K562 (cell line): ENCODE data around the gene TERT. TPM values are rescaled to one million over a fixed set of nuclear protein-coding genes. Genes with fewer than 3 reads are reported as not detected.
A peak's percentile ranks its signal among the peaks of the same experiment; 100 is the strongest.

Source experiments
- ATAC-seq: fragments of 200-7000 bp; cut with Tn5 transposase; 3 replicates; pipeline ENCODE4 v1.9.1; 2020; ENCODE audit warnings: moderate library complexity
- BruUV-seq: library from RNA; stranded (reverse); fragments of 400-500 nt; replicated peaks from 2 replicates; lab custom pipeline; 2021; lab: Mats Ljungman, UMichigan
- CTCF ChIA-PET: fragments of 300-600 bp; formaldehyde crosslinking; extraction: SDS; loops from one replicate; lab custom pipeline; 2021; ENCODE audit warnings: low intra/inter-chr PET ratio; lab: Yijun Ruan, JAX
- POLR2A ChIA-PET: fragments of 300-600, 350-650 bp; sonication (Branson Sonifier 250); formaldehyde crosslinking; extraction: SDS; loops from one replicate; lab custom pipeline; 2021; ENCODE audit warnings: antibody characterized with exemption, inconsistent platforms; lab: Yijun Ruan, JAX
- DNase-seq, 4 experiments: peaks; one replicate each; pipeline versions ENCODE4 v3.0.0 to v3.0.0-alpha.2; 2011 to 2018; ENCODE audit warnings: low spot score in 3 of 4, mixed read lengths in 3 of 4; ENCODE audit errors: extremely low read depth in 1 of 4
- FAIRE-seq: peaks from 2 replicates; lab custom pipeline; 2011; peaks lifted over from hg19 to GRCh38; lab: Jason Lieb, UNC
- H2AFZ ChIP-seq: 2 replicates; pipeline ENCODE4 v1.6.0; 2011; ENCODE audit warnings: low read depth, low read length, control low read depth, inconsistent platforms
- H3K27ac ChIP-seq: fragments of 200-600 bp; 3 replicates; pipeline ENCODE4 v1.8.0; 2011; ENCODE audit warnings: low read depth, mild to moderate bottlenecking, control low read depth, inconsistent platforms, low read length, moderate library complexity, mixed read lengths; ENCODE audit errors: extremely low read depth
- H3K27me3 ChIP-seq, 2 experiments: fragments of 300-600 bp in 1 of 2; 2 replicates in 1 of 2; 3 replicates in 1 of 2; pipeline versions ENCODE4 v1.6.0 to v1.8.0; 2011; ENCODE audit warnings: inconsistent platforms in 2 of 2, low read length in 2 of 2, mild to moderate bottlenecking in 1 of 2, mixed read lengths in 1 of 2, moderate library complexity in 1 of 2; ENCODE audit not compliant: control insufficient read depth in 2 of 2, insufficient read depth in 2 of 2
- H3K36me3 ChIP-seq: fragments of 300-600 bp; 3 replicates; pipeline ENCODE4 v1.8.0; 2011; ENCODE audit warnings: mild to moderate bottlenecking, low read length, inconsistent platforms; ENCODE audit not compliant: control insufficient read depth, insufficient read depth
- H3K4me1 ChIP-seq, 2 experiments: fragments of 200-600 bp in 1 of 2; replicated peaks in 1 of 2; 2 replicates in 1 of 2; 3 replicates in 1 of 2; pipeline versions ENCODE4 v1.5.1 to v1.8.0; 2011; ENCODE audit warnings: inconsistent platforms in 2 of 2, low read length in 2 of 2, mild to moderate bottlenecking in 1 of 2, mixed read lengths in 1 of 2, moderate library complexity in 1 of 2; ENCODE audit not compliant: control insufficient read depth in 2 of 2, insufficient read depth in 2 of 2
- H3K4me2 ChIP-seq: 2 replicates; pipeline ENCODE4 v1.6.1; 2011; ENCODE audit warnings: low read length, control low read depth, inconsistent platforms, mixed read lengths; ENCODE audit not compliant: insufficient read depth
- H3K4me3 ChIP-seq: fragments of 200-600 bp; sonication (generic), shearing (Covaris generic); 2 replicates; pipeline ENCODE4 v1.5.1; 2016; ENCODE audit warnings: control low read depth, inconsistent platforms
- H3K79me2 ChIP-seq: fragments of 200-600 bp; 3 replicates; pipeline ENCODE4 v1.8.0; 2011; ENCODE audit warnings: low read length, inconsistent platforms; ENCODE audit not compliant: control insufficient read depth, insufficient read depth
- H3K9ac ChIP-seq, 2 experiments: 2 replicates each; pipeline versions ENCODE4 v1.6.0 to v1.6.1; 2011; ENCODE audit warnings: low read depth in 2 of 2, low read length in 2 of 2, control low read depth in 1 of 2, inconsistent platforms in 1 of 2, mild to moderate bottlenecking in 1 of 2, mixed read lengths in 1 of 2; ENCODE audit not compliant: insufficient read depth in 1 of 2
- H3K9me1 ChIP-seq: one replicate; pipeline ENCODE4 v1.6.0; 2011; ENCODE audit warnings: inconsistent platforms, mild to moderate bottlenecking, low read length, moderate library complexity; ENCODE audit not compliant: control insufficient read depth, insufficient read depth
- H3K9me3 ChIP-seq: replicated peaks from 2 replicates; pipeline ENCODE4 v1.5.1; 2011; ENCODE audit warnings: low read depth, low read length, inconsistent platforms; ENCODE audit not compliant: control insufficient read depth, insufficient read depth
- H4K20me1 ChIP-seq: replicated peaks from 2 replicates; pipeline ENCODE4 v1.6.1; 2011; ENCODE audit warnings: low read length, inconsistent platforms, mixed read lengths; ENCODE audit not compliant: control insufficient read depth, insufficient read depth
- AFF1 ChIP-seq, 2 experiments: fragments of 450-650 bp; IDR thresholded peaks; 2 replicates each; pipeline ENCODE4 v1.6.1; 2018; ENCODE audit warnings: mild to moderate bottlenecking in 2 of 2, low read depth in 1 of 2; ENCODE audit not compliant: partially characterized antibody in 2 of 2
- ARID3B ChIP-seq: fragments of 250-450 bp; sonication (Bioruptor Pico); IDR thresholded peaks from 2 replicates; pipeline ENCODE4 v1.4.0; 2020; ENCODE audit warnings: borderline replicate concordance
- BCL6 ChIP-seq: fragments of 250-450 bp; sonication (Bioruptor Pico); IDR thresholded peaks from 2 replicates; pipeline ENCODE4 v1.4.0; 2020
- CHCHD3 ChIP-seq: fragments of 250-450 bp; sonication (Bioruptor Pico); IDR thresholded peaks from 2 replicates; pipeline ENCODE4 v2.1.2; 2022; ENCODE audit warnings: mild to moderate bottlenecking
- DIDO1 ChIP-seq: fragments of 450-650 bp; IDR thresholded peaks from 2 replicates; pipeline ENCODE4 v1.6.1; 2016; ENCODE audit warnings: low read depth, missing biosample characterization, missing genetic modification characterization
- ETV1 ChIP-seq: fragments of 450-650 bp; conservative IDR thresholded peaks from 2 replicates; pipeline ENCODE4 v1.6.1; 2016; ENCODE audit warnings: missing genetic modification characterization, control low read depth, low read depth, missing compliant biosample characterization
- MYNN ChIP-seq, 2 experiments: sonication (generic); formaldehyde crosslinking in 1 of 2; IDR thresholded peaks; 2 replicates each; pipeline versions ENCODE4 v1.5.0 to v1.6.1; 2016 to 2020; ENCODE audit warnings: antibody characterized with exemption in 1 of 2, missing genetic modification reagents in 1 of 2
- TCF3 ChIP-seq: sonication (generic); formaldehyde crosslinking; IDR thresholded peaks from 2 replicates; pipeline ENCODE4 v1.4.0; 2020; ENCODE audit warnings: mild to moderate bottlenecking, missing genetic modification reagents
- UBTF ChIP-seq, 2 experiments: IDR thresholded peaks; 2 replicates each; pipeline ENCODE4 v1.6.1; 2012; ENCODE audit warnings: improper control_type of control experiment in 2 of 2, low read depth in 2 of 2, low read length in 2 of 2, borderline replicate concordance in 1 of 2
- ZNF398 ChIP-seq: fragments of 250-450 bp; sonication (Bioruptor Pico); IDR thresholded peaks from 2 replicates; pipeline ENCODE4 v1.8.0; 2021; ENCODE audit warnings: moderate library complexity, mild to moderate bottlenecking, inconsistent platforms
- WGBS: fragments of 100-300 bp; shearing (Covaris generic); methylation state at CpG from one replicate; pipeline ENCODE4 v1.1.6; 2016; ENCODE audit warnings: low coverage, mixed read lengths; ENCODE audit not compliant: insufficient coverage; ENCODE audit errors: missing lambda C conversion rate; 5-methylcytosine and 5-hydroxymethylcytosine counted together
- in situ Hi-C: fragments of 300-500 bp; cut with MboI; formaldehyde crosslinking; loops from 4 replicates; pipeline ENCODE4 v1.15.0; 2018; ENCODE audit warnings: inconsistent platforms, mixed read lengths
- intact Hi-C: fragments of 100-400 bp; cut with micrococcal nuclease; formaldehyde crosslinking; loops from 2 replicates; pipeline ENCODE4 v1.14.2; 2022
- polyA plus RNA-seq, 8 experiments: library from polyadenylated mRNA; depleted of rRNA in 4 of 8; stranded (reverse) in 5 of 8; unstranded in 3 of 8; fragments of >200 nt; fragmentation: Nextera tagmentation in 2 of 8; fragmentation: Illumina TruSeq in 1 of 8; extraction: Ambion mirVana in 2 of 8; extraction: Trizol in 1 of 8; gene quantifications; 2 replicates each; pipeline versions ENCODE4 v1.2.1 to v1.2.3, GENCODE V29; 2011 to 2014; ENCODE audit warnings: inconsistent platforms in 1 of 8, missing spikeins in 1 of 8
- total RNA-seq, 7 experiments: library from RNA; depleted of rRNA in 6 of 7; stranded (reverse); fragments of >200 nt in 6 of 7; fragmentation: Illumina TruSeq in 2 of 7; extraction: Trizol in 2 of 7; gene quantifications; 2 replicates each; pipeline versions ENCODE4 v1.2.1 to v1.2.3, GENCODE V29; 2011 to 2021; ENCODE audit warnings: low replicate concordance in 1 of 7

TERT gene
- total and polyA plus RNA-seq, 9 of the 15 experiments (the other 6 are each of a cell fraction or from before 2014, with no cell fraction given) = 0.08 to 4.5 (median 0.98) TPM; not detected in 1

- Histone ChIP-seq H3K4me1 (peaks cover 0 to 55% of the 10 kb centered on the region in 2 experiments; a peak in 2 of 5 replicates), H3K9me1 (no peaks in the 10 kb centered on the region), H3K27me3 (peaks cover 25 to 52% of the 10 kb centered on the region in 2 experiments), H4K20me1 (peaks cover 7% of the 10 kb centered on the region; the same call in 1 of the 2 replicates), H3K9me3 (no peaks in the 10 kb centered on the region), H3K4me2 (no peak overlapping the region; the same call in 1 of the 2 replicates), H2AFZ (no peak overlapping the region), H3K79me2 (no peaks in the 10 kb centered on the region), H3K9ac (peak overlapping the region in 1 of 2 experiments; percentile 85; a peak in 2 of 4 replicates), H3K36me3 (no peaks in the 10 kb centered on the region), H3K4me3 (peak overlapping the region; percentile 28; the same call in 1 of the 2 replicates), H3K27ac (no peak overlapping the region)
- WGBS = 39% methylated on average over 47 of the region's 69 CpGs
- ChIA-PET CTCF (interaction anchor here (0.5 kb wide), 1 partner anchor 287 kb away, joined by 3 read pairs; no protein-coding TSS in a partner anchor), POLR2A (interaction anchor here (0.6 to 1.0 kb wide), 2 partner anchors 17 to 21 kb away, joined by 3 read pairs; no protein-coding TSS in a partner anchor)
- peak in 3 of 4 experiments; percentile 30 to 54 (median 51) for DNase-seq
- intact Hi-C loops (no loop called here), in situ Hi-C loops (no loop called here)
- BruUV-seq = no TSS peak
- no peak for FAIRE-seq
- peak; percentile 65 for ATAC-seq
- TF ChIP-seq DIDO1 (tag) = no peak
- no peak for TF ChIP-seq CHCHD3 (CRISPR knock-in tag)
- no peak for TF ChIP-seq BCL6 (CRISPR knock-in tag)
- no peak for TF ChIP-seq UBTF (IDR thresholded peaks at IDR 0.05; ENCODE audit: borderline replicate concordance in 1 of 2, low read depth in 2 of 2, low read length in 2 of 2)
- TF ChIP-seq ARID3B (CRISPR knock-in tag) = no peak
- no peak for TF ChIP-seq AFF1 (IDR thresholded peaks at IDR 0.05; ENCODE audit: low read depth in 1 of 2, partially characterized antibody in 2 of 2)
- TF ChIP-seq ZNF398 (CRISPR knock-in tag) = no peak
- no peak for TF ChIP-seq ETV1
- TF ChIP-seq TCF3 (CRISPR knock-in tag) = no peak
- TF ChIP-seq MYNN (IDR thresholded peaks at IDR 0.05) = no peak
- TF ChIP-seq MYNN (CRISPR knock-in tag; IDR thresholded peaks at IDR 0.05) = no peak
Measured at GRCh38 chr5:1294206-1294834, 548 bp downstream of the TERT start.
